Measurements from ENCODE around the gene SAP25.

- TF ChIP-seq, protein P1, sequence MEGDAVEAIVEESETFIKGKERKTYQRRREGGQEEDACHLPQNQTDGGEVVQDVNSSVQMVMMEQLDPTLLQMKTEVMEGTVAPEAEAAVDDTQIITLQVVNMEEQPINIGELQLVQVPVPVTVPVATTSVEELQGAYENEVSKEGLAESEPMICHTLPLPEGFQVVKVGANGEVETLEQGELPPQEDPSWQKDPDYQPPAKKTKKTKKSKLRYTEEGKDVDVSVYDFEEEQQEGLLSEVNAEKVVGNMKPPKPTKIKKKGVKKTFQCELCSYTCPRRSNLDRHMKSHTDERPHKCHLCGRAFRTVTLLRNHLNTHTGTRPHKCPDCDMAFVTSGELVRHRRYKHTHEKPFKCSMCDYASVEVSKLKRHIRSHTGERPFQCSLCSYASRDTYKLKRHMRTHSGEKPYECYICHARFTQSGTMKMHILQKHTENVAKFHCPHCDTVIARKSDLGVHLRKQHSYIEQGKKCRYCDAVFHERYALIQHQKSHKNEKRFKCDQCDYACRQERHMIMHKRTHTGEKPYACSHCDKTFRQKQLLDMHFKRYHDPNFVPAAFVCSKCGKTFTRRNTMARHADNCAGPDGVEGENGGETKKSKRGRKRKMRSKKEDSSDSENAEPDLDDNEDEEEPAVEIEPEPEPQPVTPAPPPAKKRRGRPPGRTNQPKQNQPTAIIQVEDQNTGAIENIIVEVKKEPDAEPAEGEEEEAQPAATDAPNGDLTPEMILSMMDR (IDR thresholded peaks at IDR 0.05 in 2 of 3, conservative IDR thresholded peaks at IDR 0.05 in 1 of 3; ENCODE audit: borderline replicate concordance in 1 of 3, insufficient read depth in 1 of 3, low read depth in 2 of 3, low read length in 2 of 3): no peak
- no peak for TF ChIP-seq EZH2 (IDR thresholded peaks at IDR 0.05)
- no peak for TF ChIP-seq POLR2AphosphoS5 (IDR thresholded peaks at IDR 0.05; ENCODE audit: low read depth, low read length)
Measured at GRCh38 chr7:100539436-100540006, 34.2 kb downstream of the SAP25 start.

Measured in HCT116 (cell line).